Glutamatergic neuron (in vitro differentiated cells): ENCODE results near the gene HSP90AB1. TPM values are rescaled to one million over a fixed set of nuclear protein-coding genes. Genes with fewer than 3 reads are reported as not detected.

Source experiments
- DNase-seq: peaks from one replicate; pipeline ENCODE4 v3.0.0; 2022
- H3K27ac Mint-ChIP-seq: one replicate; pipeline ENCODE4 v1.8.0; 2020; ENCODE audit warnings: mild to moderate bottlenecking, mixed read lengths, inconsistent platforms; ENCODE audit not compliant: unreplicated experiment
- H3K27me3 Mint-ChIP-seq: one replicate; pipeline ENCODE4 v1.8.0; 2020; ENCODE audit warnings: mild to moderate bottlenecking, moderate library complexity, mixed read lengths, inconsistent platforms; ENCODE audit not compliant: unreplicated experiment
- H3K36me3 Mint-ChIP-seq: one replicate; pipeline ENCODE4 v1.8.0; 2020; ENCODE audit warnings: mild to moderate bottlenecking, mixed read lengths, inconsistent platforms; ENCODE audit not compliant: unreplicated experiment
- H3K4me1 Mint-ChIP-seq: one replicate; pipeline ENCODE4 v1.8.0; 2020; ENCODE audit warnings: mild to moderate bottlenecking, low read depth, mixed read lengths, inconsistent platforms; ENCODE audit not compliant: unreplicated experiment
- H3K4me3 Mint-ChIP-seq: one replicate; pipeline ENCODE4 v1.8.0; 2020; ENCODE audit warnings: mild to moderate bottlenecking, mixed read lengths, inconsistent platforms; ENCODE audit not compliant: unreplicated experiment
- H3K9me3 Mint-ChIP-seq: one replicate; pipeline ENCODE4 v1.8.0; 2020; ENCODE audit warnings: mild to moderate bottlenecking, moderate library complexity, mixed read lengths, inconsistent platforms; ENCODE audit not compliant: unreplicated experiment
- CTCF ChIP-seq: fragments of 200-600 bp; sonication (generic); IDR thresholded peaks from one replicate; pipeline ENCODE4 v1.5.0; 2021; ENCODE audit not compliant: partially characterized antibody, unreplicated experiment
- total RNA-seq: library from RNA; stranded (reverse); fragmentation: NEBNext Ultra II Directional; extraction: Animal tissue kit (Norgen Biotek cat#: 25700); gene quantifications from one replicate; pipeline ENCODE4 v1.2.1, GENCODE V29; 2021; ENCODE audit not compliant: unreplicated experiment

Gene HSP90AB1
- total RNA-seq, 1 donor from 2014 or later = 771 TPM

DNA sequence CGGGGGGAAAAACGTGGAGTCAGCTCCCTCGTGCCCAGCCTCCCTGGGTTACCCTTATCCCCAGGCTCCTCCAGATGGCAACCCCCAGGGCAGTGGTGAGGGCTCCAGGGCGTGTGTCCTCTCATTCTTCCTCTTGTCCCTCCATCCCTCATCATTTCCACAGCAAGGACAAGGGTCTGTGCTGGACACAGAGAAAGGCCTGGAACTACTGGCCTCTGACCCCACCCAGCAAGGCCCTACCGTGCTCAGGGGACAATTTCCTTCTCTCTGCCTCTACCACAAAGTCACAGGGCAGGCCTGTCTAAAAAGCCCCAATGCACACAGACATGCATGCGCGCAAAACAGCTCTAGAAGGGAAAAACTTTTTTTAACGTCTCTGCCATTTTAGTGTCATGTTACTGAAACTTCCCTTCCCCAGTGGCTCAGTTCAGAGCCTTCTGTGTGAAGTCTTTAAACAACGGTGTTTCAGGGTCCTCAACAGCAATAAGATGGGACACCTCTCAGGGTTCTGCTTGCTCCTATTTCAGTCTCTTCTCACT lies 11.5 kb downstream of the HSP90AB1 start:
- Mint-ChIP-seq H3K4me1 (peaks cover 34% of the 10 kb centered on the region), H3K9me3 (peaks cover 19% of the 10 kb centered on the region), H3K27me3 (peaks cover 14% of the 10 kb centered on the region), H3K27ac (peak overlapping the region; percentile 28), H3K4me3 (peak overlapping the region; percentile 71), H3K36me3 (peaks cover 6% of the 10 kb centered on the region)
- DNase-seq = no peak
- TF ChIP-seq CTCF = no peak

- H3K9me3 Mint-ChIP-seq = peaks cover 19% of the 10 kb centered on the region
- TF ChIP-seq CTCF = no peak
- peaks cover 17% of the 10 kb centered on the region for H3K27me3 Mint-ChIP-seq
- H3K27ac Mint-ChIP-seq = peak overlapping the region; percentile 28
- H3K4me3 Mint-ChIP-seq = peak overlapping the region; percentile 71
- H3K36me3 Mint-ChIP-seq = peaks cover 6% of the 10 kb centered on the region
- DNase-seq = no peak
- H3K4me1 Mint-ChIP-seq = peaks cover 39% of the 10 kb centered on the region
These were observed 12.0 kb downstream of the HSP90AB1 start for GRCh38 chr6:44258921-44259320.

- no peak for TF ChIP-seq CTCF
- Mint-ChIP-seq H3K4me3 (no peak overlapping the region), H3K36me3 (peaks cover 6% of the 10 kb centered on the region), H3K4me1 (peaks cover 44% of the 10 kb centered on the region), H3K27ac (no peak overlapping the region), H3K27me3 (peaks cover 19% of the 10 kb centered on the region), H3K9me3 (peaks cover 19% of the 10 kb centered on the region)
- DNase-seq = no peak
These were observed 13.1 kb downstream of the HSP90AB1 start for GRCh38 chr6:44260011-44260410.

- Mint-ChIP-seq H3K27me3 (peaks cover 21% of the 10 kb centered on the region), H3K27ac (no peak overlapping the region)
These were observed 13.8 kb downstream of the HSP90AB1 start for GRCh38 chr6:44260451-44261297.

More at GRCh38 chr6:44260451-44261297, 13.8 kb downstream of the HSP90AB1 start:
- Mint-ChIP-seq H3K36me3 (peaks cover 6% of the 10 kb centered on the region), H3K4me1 (peaks cover 39% of the 10 kb centered on the region), H3K4me3 (peak overlapping the region; percentile 18), H3K9me3 (peaks cover 16% of the 10 kb centered on the region)
- no peak for DNase-seq
- no peak for TF ChIP-seq CTCF
